CD4-positive, alpha-beta T cell (primary cell): ENCODE data around the gene FAM221B. TPM values are rescaled to one million over a fixed set of nuclear protein-coding genes. Genes with fewer than 3 reads are reported as not detected.

Experiments
- ATAC-seq: fragments of 200-7000 bp; cut with Tn5 transposase; one replicate; pipeline ENCODE4 v1.10.0; 2022; ENCODE audit warnings: mild to moderate bottlenecking; ENCODE audit not compliant: poor library complexity
- CTCF ChIA-PET: fragments of 350-600 bp; sonication (Branson Sonifier 250); formaldehyde crosslinking; loops from one replicate; lab custom pipeline; 2021; ENCODE audit warnings: antibody characterized with exemption, inconsistent platforms; lab: Charles Lee
- POLR2A ChIA-PET: fragments of 350-600 bp; sonication (Branson Sonifier 250); formaldehyde crosslinking; loops from one replicate; lab custom pipeline; 2021; ENCODE audit warnings: antibody characterized with exemption, inconsistent platforms; lab: Charles Lee
- DNase-seq, 14 experiments: peaks; one replicate each; pipeline ENCODE4 v3.0.0-alpha.2; 2013 to 2020; ENCODE audit warnings: mixed read lengths in 2 of 14
- H3K27ac ChIP-seq, 2 donors: one replicate each; pipeline versions ENCODE4 v1.5.1 to v1.7.0; 2013; ENCODE audit warnings: low read length in 2 of 2, low read depth in 1 of 2, mild to moderate bottlenecking in 1 of 2
- H3K27me3 ChIP-seq, 2 experiments: 1 replicate in 1 of 2; 2 replicates in 1 of 2; pipeline versions ENCODE4 v1.6.1 to v1.7.0; 2013; ENCODE audit warnings: low read length in 2 of 2, control low read depth in 1 of 2, mild to moderate bottlenecking in 1 of 2, moderate library complexity in 1 of 2; ENCODE audit not compliant: insufficient read depth in 2 of 2, control insufficient read depth in 1 of 2
- H3K36me3 ChIP-seq: one replicate; pipeline ENCODE4 v1.6.1; 2013; ENCODE audit warnings: low read length, control low read depth; ENCODE audit not compliant: insufficient read depth
- H3K4me1 ChIP-seq: one replicate; pipeline ENCODE4 v1.6.1; 2013; ENCODE audit warnings: low read length, control low read depth; ENCODE audit not compliant: insufficient read depth
- H3K4me3 ChIP-seq: one replicate; pipeline ENCODE4 v1.5.1; 2013; ENCODE audit warnings: mild to moderate bottlenecking, low read length, moderate library complexity
- H3K9me3 ChIP-seq, 2 experiments: 1 replicate in 1 of 2; 2 replicates in 1 of 2; pipeline versions ENCODE4 v1.6.1 to v1.7.0; 2013; ENCODE audit warnings: low read length in 2 of 2, mild to moderate bottlenecking in 2 of 2, control low read depth in 1 of 2, moderate library complexity in 1 of 2; ENCODE audit not compliant: control insufficient read depth in 1 of 2, insufficient read depth in 1 of 2
- H3K27ac Mint-ChIP-seq: one replicate; pipeline ENCODE4 v1.8.0; 2020; ENCODE audit warnings: mixed read lengths
- H3K27me3 Mint-ChIP-seq: one replicate; pipeline ENCODE4 v1.8.0; 2021; ENCODE audit warnings: mixed read lengths
- H3K36me3 Mint-ChIP-seq: one replicate; pipeline ENCODE4 v1.8.0; 2021; ENCODE audit warnings: low read depth, mixed read lengths
- H3K4me1 Mint-ChIP-seq: one replicate; pipeline ENCODE4 v1.8.0; 2021; ENCODE audit warnings: low read depth, mixed read lengths
- H3K4me3 Mint-ChIP-seq: one replicate; pipeline ENCODE4 v1.8.0; 2020; ENCODE audit warnings: mild to moderate bottlenecking, mixed read lengths
- H3K9me3 Mint-ChIP-seq: one replicate; pipeline ENCODE4 v1.8.0; 2020; ENCODE audit warnings: mixed read lengths
- intact Hi-C, 2 experiments: fragments of 100-400 bp; cut with DNase I in 1 of 2; cut with micrococcal nuclease in 1 of 2; formaldehyde crosslinking; loops; one replicate each; pipeline versions ENCODE4 v1.15.1 to v1.9.0; 2023 to 2025; cut with DNase I, micrococcal nuclease
- total RNA-seq, 174 experiments: library from RNA in 2 of 174; stranded (reverse) in 2 of 174; gene quantifications; one replicate each; pipeline ENCODE4 v1.2.3 and lab custom pipeline; 2021 to 2026
- TF ChIP-seq, protein P1 (sequence below): fragments of 200-600 bp; IDR thresholded peaks from one replicate; pipeline ENCODE4 v1.8.0; 2022; ENCODE audit warnings: antibody characterized with exemption, mild to moderate bottlenecking

FAM221B gene
- total RNA-seq, 2 experiments from 2014 or later, result not detected

DNA sequence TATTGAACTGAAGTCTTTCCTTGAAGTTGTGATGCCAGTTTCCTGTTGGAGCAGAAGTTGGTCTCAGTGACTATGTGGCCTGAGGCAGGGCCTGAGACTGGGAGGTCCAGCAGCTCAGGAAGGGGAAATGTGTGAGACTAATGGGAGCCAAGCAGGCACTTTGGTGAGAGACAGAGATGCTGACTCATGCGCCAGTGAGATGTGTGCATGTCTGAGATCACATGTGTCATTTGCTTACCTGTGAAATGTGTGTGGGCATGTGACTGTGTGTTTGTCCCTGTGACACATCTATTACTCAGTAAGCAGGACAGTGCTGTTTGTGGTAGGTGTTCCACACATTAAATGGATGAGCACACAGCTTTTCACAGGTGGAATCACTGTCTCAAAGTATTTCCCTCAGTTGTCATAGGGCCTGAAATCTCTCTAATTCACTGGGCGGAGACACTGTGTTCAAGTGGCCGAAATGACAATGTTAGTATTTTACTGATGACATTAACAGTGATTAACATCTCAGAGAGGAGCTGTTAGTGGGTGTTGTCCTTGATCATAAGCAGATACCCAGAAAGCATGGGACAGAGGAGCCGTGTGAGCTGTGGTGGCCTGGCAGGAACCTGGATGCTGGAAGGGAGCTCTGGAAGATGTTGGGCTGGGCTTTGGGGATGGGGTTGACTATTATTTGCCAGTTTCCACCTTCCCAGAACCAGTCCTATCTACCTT, 29.7 kb downstream of the FAM221B start:
- Mint-ChIP-seq H3K36me3 (peaks cover 52% of the 10 kb centered on the region), H3K4me1 (no peaks in the 10 kb centered on the region), H3K9me3 (no peaks in the 10 kb centered on the region), H3K27ac (no peak overlapping the region), H3K27me3 (no peaks in the 10 kb centered on the region), H3K4me3 (no peak overlapping the region)
- TF ChIP-seq, protein P1, sequence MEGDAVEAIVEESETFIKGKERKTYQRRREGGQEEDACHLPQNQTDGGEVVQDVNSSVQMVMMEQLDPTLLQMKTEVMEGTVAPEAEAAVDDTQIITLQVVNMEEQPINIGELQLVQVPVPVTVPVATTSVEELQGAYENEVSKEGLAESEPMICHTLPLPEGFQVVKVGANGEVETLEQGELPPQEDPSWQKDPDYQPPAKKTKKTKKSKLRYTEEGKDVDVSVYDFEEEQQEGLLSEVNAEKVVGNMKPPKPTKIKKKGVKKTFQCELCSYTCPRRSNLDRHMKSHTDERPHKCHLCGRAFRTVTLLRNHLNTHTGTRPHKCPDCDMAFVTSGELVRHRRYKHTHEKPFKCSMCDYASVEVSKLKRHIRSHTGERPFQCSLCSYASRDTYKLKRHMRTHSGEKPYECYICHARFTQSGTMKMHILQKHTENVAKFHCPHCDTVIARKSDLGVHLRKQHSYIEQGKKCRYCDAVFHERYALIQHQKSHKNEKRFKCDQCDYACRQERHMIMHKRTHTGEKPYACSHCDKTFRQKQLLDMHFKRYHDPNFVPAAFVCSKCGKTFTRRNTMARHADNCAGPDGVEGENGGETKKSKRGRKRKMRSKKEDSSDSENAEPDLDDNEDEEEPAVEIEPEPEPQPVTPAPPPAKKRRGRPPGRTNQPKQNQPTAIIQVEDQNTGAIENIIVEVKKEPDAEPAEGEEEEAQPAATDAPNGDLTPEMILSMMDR, result no peak
- no peak overlapping the region for H3K4me3 ChIP-seq
- intact Hi-C loops, result no loop called here
- peak in 1 of 14 experiments; percentile 17 for DNase-seq
- H3K4me1 ChIP-seq, result no peaks in the 10 kb centered on the region
- no peak overlapping the region for H3K27ac ChIP-seq
- ATAC-seq, result no peak
- ChIA-PET CTCF (no interaction called here), POLR2A (no interaction called here)
- peaks cover 33% of the 10 kb centered on the region for H3K36me3 ChIP-seq
- no peaks in the 10 kb centered on the region for H3K27me3 ChIP-seq
- no peaks in the 10 kb centered on the region for H3K9me3 ChIP-seq

DNA sequence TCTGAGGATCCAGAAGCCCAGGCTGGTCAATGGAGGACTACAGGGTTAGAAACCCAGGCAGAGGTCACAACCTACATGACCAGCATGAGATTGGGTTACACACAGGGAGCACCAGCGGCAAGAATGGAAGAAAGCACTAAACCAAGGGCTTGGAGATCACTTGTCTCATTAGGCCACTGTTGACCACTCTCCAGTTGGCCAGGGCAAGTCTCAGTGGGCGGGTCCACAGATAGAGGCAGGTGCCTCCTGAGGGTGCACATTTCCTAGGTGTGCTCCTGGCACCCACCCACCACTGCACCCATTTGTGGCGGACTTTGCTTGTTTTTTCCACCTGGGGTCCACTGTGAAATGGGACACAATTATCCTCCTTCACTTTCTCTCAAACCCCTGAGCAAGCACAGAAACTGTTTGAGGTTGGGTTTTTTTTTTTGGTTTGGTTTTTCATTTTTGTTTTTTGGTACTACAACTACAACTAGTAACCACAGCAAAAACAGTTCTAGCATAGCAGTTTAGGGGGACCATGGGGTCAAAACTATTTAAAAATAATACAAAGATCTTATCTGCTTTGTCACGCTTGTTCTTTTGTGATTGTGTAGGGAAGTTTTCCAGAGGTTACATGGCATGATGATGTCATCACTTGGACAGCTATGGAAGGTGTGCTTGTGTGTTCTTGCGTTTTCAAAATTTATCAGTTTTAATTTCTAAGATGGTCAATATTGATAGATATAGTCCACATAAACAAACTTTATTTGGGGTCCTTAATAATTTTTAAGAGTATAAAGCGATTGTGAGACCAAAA, 31.0 kb downstream of the FAM221B start:
- Mint-ChIP-seq H3K9me3 (no peaks in the 10 kb centered on the region), H3K27ac (no peak overlapping the region), H3K36me3 (peaks cover 48% of the 10 kb centered on the region), H3K27me3 (no peaks in the 10 kb centered on the region), H3K4me3 (no peak overlapping the region), H3K4me1 (no peaks in the 10 kb centered on the region)
- Histone ChIP-seq H3K4me3 (no peak overlapping the region), H3K27me3 (no peaks in the 10 kb centered on the region), H3K36me3 (peaks cover 37% of the 10 kb centered on the region), H3K4me1 (no peaks in the 10 kb centered on the region), H3K27ac (no peak overlapping the region), H3K9me3 (no peaks in the 10 kb centered on the region)
- DNase-seq (no peak), ATAC-seq (no peak)
- TF ChIP-seq, protein P1, result no peak
- POLR2A ChIA-PET, result no interaction called here
- intact Hi-C loops, result no loop called here
- CTCF ChIA-PET, result no interaction called here

DNA sequence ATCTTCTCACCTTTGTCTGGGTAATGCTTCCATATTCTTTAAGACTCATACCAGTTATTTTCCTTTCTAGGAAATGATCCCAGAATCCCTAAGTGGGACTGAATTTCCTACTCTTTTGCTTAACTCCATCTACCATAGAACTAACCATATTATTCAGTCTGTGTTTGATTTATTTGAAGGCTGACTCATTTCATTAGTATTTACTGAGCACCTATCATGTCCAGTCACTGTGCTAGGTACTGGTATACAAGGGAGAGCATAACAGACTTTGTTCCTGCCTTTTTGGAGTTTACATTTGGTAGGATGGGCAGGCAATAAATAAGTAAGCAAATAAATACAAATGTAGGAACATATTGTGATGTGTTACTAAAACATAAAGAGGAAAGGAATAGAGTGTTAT, 32.8 kb downstream of the FAM221B start:
- no peak for DNase-seq
- Mint-ChIP-seq H3K9me3 (no peaks in the 10 kb centered on the region), H3K36me3 (peaks cover 32% of the 10 kb centered on the region), H3K4me1 (no peaks in the 10 kb centered on the region), H3K27me3 (no peaks in the 10 kb centered on the region), H3K4me3 (no peak overlapping the region), H3K27ac (no peak overlapping the region)
- intact Hi-C loops, result loop anchor here in 1 of 2 experiments (2.0 kb wide), 1 partner anchor 13 kb away; no protein-coding TSS in a partner anchor
- no peaks in the 10 kb centered on the region for H3K9me3 ChIP-seq
- ChIA-PET POLR2A (no interaction called here), CTCF (no interaction called here)
- H3K4me1 ChIP-seq, result peaks cover under 1% of the 10 kb centered on the region
- TF ChIP-seq, protein P1, result no peak
- H3K36me3 ChIP-seq, result peaks cover 28% of the 10 kb centered on the region
- no peak for ATAC-seq
- no peak overlapping the region for H3K27ac ChIP-seq
- no peaks in the 10 kb centered on the region for H3K27me3 ChIP-seq
- H3K4me3 ChIP-seq, result no peak overlapping the region
